ENCODE results near the gene SDHA. TPM values are rescaled to one million over a fixed set of nuclear protein-coding genes. Genes with fewer than 3 reads are reported as not detected.
"Not testable (repeated sequence)": the region's sequence is repeated elsewhere in the genome, so short reads cannot be mapped to it uniquely, and the experiment has no call there.

SDHA gene
- polyA plus RNA-seq, 3 donors: 55.0 to 98.0 (median 91.5) TPM

DNA sequence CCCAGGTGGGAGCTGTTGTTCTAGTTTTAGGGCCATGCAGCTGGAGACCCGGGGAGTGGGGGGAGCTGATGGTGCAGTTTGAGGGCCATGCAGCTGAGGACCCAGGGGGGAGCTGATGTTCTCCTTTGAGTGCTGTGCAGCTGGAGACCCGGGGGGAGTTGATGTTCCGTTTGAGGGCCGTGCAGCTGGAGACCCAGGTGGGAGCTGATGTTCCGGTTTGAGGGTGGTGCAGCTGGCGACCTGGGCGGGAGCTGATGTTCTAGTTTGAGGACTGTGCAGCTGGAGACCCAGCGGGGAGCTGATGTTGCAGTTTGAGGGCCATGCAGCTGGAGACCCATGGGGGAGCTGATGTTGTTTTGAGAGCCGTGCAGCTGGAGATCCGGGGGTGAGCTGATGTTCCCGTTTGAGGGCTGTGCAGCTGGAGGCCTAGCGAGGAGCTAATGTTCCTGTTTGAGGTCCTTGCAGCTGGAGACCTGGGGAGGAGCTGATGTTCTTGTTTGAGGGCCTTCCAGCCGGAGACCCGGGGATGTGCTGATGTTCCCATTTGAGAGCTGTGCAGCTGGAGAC lies 68.0 kb downstream of the SDHA start:
- H3K4me3 ChIP-seq (replicated peaks in 1 of 3; ENCODE audit: low read depth in 2 of 3, low read length in 3 of 3): no peak overlapping the region
- no peak overlapping the region for H3K27ac Mint-ChIP-seq
- WGBS (ENCODE audit: insufficient coverage): 92% methylated on average over 14 of the region's 14 CpGs
- H3K9me3 ChIP-seq (replicated peaks in 1 of 2; ENCODE audit: control insufficient read depth in 1 of 2, insufficient read depth in 1 of 2, low read length in 2 of 2): no peaks in the 10 kb centered on the region
- H3K9ac ChIP-seq (ENCODE audit: insufficient read depth, low read length, poor library complexity, severe bottlenecking): no peak overlapping the region
- H3K4me1 ChIP-seq (ENCODE audit: control insufficient read depth in 1 of 2, insufficient read depth in 2 of 2, low read length in 2 of 2): no peaks in the 10 kb centered on the region
- H3K79me2 ChIP-seq (ENCODE audit: insufficient read depth, low read length): peaks cover 57% of the 10 kb centered on the region
- H4K20me1 ChIP-seq (ENCODE audit: insufficient read depth, low read length): peaks cover 75% of the 10 kb centered on the region
- peaks cover 77 to 80% of the 10 kb centered on the region in 2 donors for H3K36me3 Mint-ChIP-seq
- H3K4me2 ChIP-seq (replicated peaks; ENCODE audit: extremely low read depth, low read length, poor library complexity, severe bottlenecking): no peak overlapping the region
- H3K27ac ChIP-seq (ENCODE audit: low read depth in 1 of 2, low read length in 2 of 2): no peak overlapping the region
- intact Hi-C loops (cut with micrococcal nuclease): no loop called here
- peaks cover 3% of the 10 kb centered on the region for H3K4me1 Mint-ChIP-seq
- H2AFZ ChIP-seq (ENCODE audit: insufficient read depth, low read depth, low read length, poor library complexity, severe bottlenecking): no peak overlapping the region
- no peak overlapping the region for H3K4me3 Mint-ChIP-seq
- peaks cover 40 to 64% of the 10 kb centered on the region in 2 donors for H3K36me3 ChIP-seq (replicated peaks in 1 of 2; ENCODE audit: control insufficient read depth in 1 of 2, insufficient read depth in 2 of 2, low read length in 2 of 2)
- H3K27me3 Mint-ChIP-seq (ENCODE audit: low read depth in 3 of 3): peaks cover 0 to 7% (median 2%) of the 10 kb centered on the region in 3 donors
- peaks cover 0 to 1% (median 0%) of the 10 kb centered on the region in 7 donors for H3K9me3 Mint-ChIP-seq
- no peaks in the 10 kb centered on the region for H3K27me3 ChIP-seq (ENCODE audit: control insufficient read depth in 2 of 2, insufficient read depth in 2 of 2, low read length in 2 of 2)
- TF ChIP-seq, protein P1, sequence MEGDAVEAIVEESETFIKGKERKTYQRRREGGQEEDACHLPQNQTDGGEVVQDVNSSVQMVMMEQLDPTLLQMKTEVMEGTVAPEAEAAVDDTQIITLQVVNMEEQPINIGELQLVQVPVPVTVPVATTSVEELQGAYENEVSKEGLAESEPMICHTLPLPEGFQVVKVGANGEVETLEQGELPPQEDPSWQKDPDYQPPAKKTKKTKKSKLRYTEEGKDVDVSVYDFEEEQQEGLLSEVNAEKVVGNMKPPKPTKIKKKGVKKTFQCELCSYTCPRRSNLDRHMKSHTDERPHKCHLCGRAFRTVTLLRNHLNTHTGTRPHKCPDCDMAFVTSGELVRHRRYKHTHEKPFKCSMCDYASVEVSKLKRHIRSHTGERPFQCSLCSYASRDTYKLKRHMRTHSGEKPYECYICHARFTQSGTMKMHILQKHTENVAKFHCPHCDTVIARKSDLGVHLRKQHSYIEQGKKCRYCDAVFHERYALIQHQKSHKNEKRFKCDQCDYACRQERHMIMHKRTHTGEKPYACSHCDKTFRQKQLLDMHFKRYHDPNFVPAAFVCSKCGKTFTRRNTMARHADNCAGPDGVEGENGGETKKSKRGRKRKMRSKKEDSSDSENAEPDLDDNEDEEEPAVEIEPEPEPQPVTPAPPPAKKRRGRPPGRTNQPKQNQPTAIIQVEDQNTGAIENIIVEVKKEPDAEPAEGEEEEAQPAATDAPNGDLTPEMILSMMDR (IDR thresholded peaks at IDR 0.05): no peak
- no peak for DNase-seq

DNA sequence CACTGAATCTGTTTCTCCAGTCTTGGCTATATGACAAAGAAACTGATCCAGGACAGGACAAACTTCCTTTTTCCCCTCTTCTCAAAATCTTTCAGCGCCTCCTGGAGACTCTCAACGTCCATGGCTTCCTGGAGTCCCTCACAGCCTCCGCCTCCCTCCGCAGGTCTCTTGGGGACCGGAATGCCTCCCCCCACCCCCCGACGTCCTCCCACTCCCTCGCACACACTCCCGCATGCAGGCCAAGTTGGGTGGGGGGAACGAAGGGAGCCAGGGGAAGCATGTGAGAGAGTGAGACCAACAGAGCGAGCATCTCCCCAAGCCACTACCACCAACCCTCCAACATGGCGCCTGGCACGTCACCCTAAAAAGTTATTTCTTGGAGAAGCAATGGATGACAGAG lies 72.1 kb downstream of the SDHA start:
- DNase-seq; H3K27ac ChIP-seq (ENCODE audit: low read depth in 1 of 2, low read length in 2 of 2); H3K27me3 ChIP-seq (ENCODE audit: control insufficient read depth in 2 of 2, insufficient read depth in 2 of 2, low read length in 2 of 2); H3K27me3 Mint-ChIP-seq (ENCODE audit: low read depth in 3 of 3); H3K4me2 ChIP-seq (replicated peaks; ENCODE audit: extremely low read depth, low read length, poor library complexity, severe bottlenecking); H3K4me3 Mint-ChIP-seq; H3K9ac ChIP-seq (ENCODE audit: insufficient read depth, low read length, poor library complexity, severe bottlenecking); H2AFZ ChIP-seq (ENCODE audit: insufficient read depth, low read depth, low read length, poor library complexity, severe bottlenecking); H3K4me3 ChIP-seq (replicated peaks in 1 of 3; ENCODE audit: low read depth in 2 of 3, low read length in 3 of 3); H3K4me1 Mint-ChIP-seq; intact Hi-C loops (cut with micrococcal nuclease); H3K4me1 ChIP-seq (ENCODE audit: control insufficient read depth in 1 of 2, insufficient read depth in 2 of 2, low read length in 2 of 2); H3K27ac Mint-ChIP-seq; H3K9me3 ChIP-seq (replicated peaks in 1 of 2; ENCODE audit: control insufficient read depth in 1 of 2, insufficient read depth in 1 of 2, low read length in 2 of 2): not testable (repeated sequence)
- H3K36me3 ChIP-seq (replicated peaks in 1 of 2; ENCODE audit: control insufficient read depth in 1 of 2, insufficient read depth in 2 of 2, low read length in 2 of 2): peaks cover 29 to 39% of the 10 kb centered on the region in 2 donors
- H3K79me2 ChIP-seq (ENCODE audit: insufficient read depth, low read length): peaks cover 19% of the 10 kb centered on the region
- WGBS (ENCODE audit: insufficient coverage): 80% methylated on average over 2 of the region's 13 CpGs
- Mint-ChIP-seq H3K9me3 (peaks cover 0 to 10% (median 7%) of the 10 kb centered on the region in 7 donors), H3K36me3 (peaks cover 59 to 64% of the 10 kb centered on the region in 2 donors)
- peaks cover 57% of the 10 kb centered on the region for H4K20me1 ChIP-seq (ENCODE audit: insufficient read depth, low read length)

DNA sequence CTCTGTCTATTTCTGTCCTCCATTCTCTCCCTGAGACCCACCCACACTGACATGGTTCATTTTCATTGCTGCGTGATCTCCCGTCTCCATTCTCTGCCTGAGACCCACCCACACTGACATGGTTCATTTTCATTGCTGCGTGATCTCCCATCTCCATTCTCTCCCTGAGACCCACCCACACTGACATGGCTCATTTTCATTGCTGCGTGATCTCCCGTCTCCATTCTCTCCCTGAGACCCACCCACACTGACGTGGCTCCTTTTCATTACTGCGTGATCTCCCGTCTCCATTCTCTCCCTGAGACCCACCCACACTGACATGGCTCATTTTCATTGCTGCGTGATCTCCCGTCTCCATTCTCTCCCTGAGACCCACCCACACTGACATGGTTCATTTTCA lies 73.2 kb downstream of the SDHA start:
- intact Hi-C loops (cut with micrococcal nuclease); H3K9me3 ChIP-seq (replicated peaks in 1 of 2; ENCODE audit: control insufficient read depth in 1 of 2, insufficient read depth in 1 of 2, low read length in 2 of 2); H3K4me1 Mint-ChIP-seq; H3K4me1 ChIP-seq (ENCODE audit: control insufficient read depth in 1 of 2, insufficient read depth in 2 of 2, low read length in 2 of 2); H3K27ac ChIP-seq (ENCODE audit: low read depth in 1 of 2, low read length in 2 of 2); H3K4me3 Mint-ChIP-seq; H3K9ac ChIP-seq (ENCODE audit: insufficient read depth, low read length, poor library complexity, severe bottlenecking); DNase-seq; H3K27me3 ChIP-seq (ENCODE audit: control insufficient read depth in 2 of 2, insufficient read depth in 2 of 2, low read length in 2 of 2); H3K27ac Mint-ChIP-seq; H2AFZ ChIP-seq (ENCODE audit: insufficient read depth, low read depth, low read length, poor library complexity, severe bottlenecking); H3K4me2 ChIP-seq (replicated peaks; ENCODE audit: extremely low read depth, low read length, poor library complexity, severe bottlenecking); H3K4me3 ChIP-seq (replicated peaks in 1 of 3; ENCODE audit: low read depth in 2 of 3, low read length in 3 of 3); H3K27me3 Mint-ChIP-seq (ENCODE audit: low read depth in 3 of 3); H3K79me2 ChIP-seq (ENCODE audit: insufficient read depth, low read length): not testable (repeated sequence)
- Mint-ChIP-seq H3K36me3 (peaks cover 50 to 53% of the 10 kb centered on the region in 2 donors), H3K9me3 (peaks cover 0 to 10% (median 7%) of the 10 kb centered on the region in 7 donors)
- Histone ChIP-seq H3K36me3 (replicated peaks in 1 of 2; ENCODE audit: control insufficient read depth in 1 of 2, insufficient read depth in 2 of 2, low read length in 2 of 2) (peaks cover 20 to 27% of the 10 kb centered on the region in 2 donors), H4K20me1 (ENCODE audit: insufficient read depth, low read length) (peaks cover 50% of the 10 kb centered on the region)
- 97% methylated on average over 6 of the region's 10 CpGs for whole genome bisulfite sequencing (ENCODE audit: insufficient coverage)

DNA sequence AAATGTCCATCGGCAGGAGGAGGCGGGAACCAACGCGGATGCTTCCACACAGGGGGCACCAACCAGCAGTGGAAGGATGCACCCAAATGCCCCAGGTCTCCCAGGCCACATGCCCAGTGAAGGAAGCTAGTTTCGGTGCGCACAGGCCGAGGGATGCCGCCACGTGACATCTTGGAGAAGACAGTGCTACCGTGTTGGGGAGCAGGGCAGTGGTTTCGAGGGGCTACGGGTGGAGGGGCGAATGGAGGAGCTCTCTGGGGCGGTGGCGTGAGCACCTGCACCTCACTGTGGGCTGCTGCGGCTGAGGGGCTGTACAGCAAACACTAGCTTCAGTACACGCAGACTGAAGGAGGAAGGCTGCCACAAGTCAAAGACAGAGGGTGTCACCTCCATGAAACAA lies 76.7 kb downstream of the SDHA start:
- H3K9ac ChIP-seq (ENCODE audit: insufficient read depth, low read length, poor library complexity, severe bottlenecking); H3K4me3 ChIP-seq (replicated peaks in 1 of 3; ENCODE audit: low read depth in 2 of 3, low read length in 3 of 3); H3K27ac ChIP-seq (ENCODE audit: low read depth in 1 of 2, low read length in 2 of 2); H3K27me3 ChIP-seq (ENCODE audit: control insufficient read depth in 2 of 2, insufficient read depth in 2 of 2, low read length in 2 of 2); H3K4me1 ChIP-seq (ENCODE audit: control insufficient read depth in 1 of 2, insufficient read depth in 2 of 2, low read length in 2 of 2); H3K4me3 Mint-ChIP-seq; H3K27me3 Mint-ChIP-seq (ENCODE audit: low read depth in 3 of 3); H3K4me2 ChIP-seq (replicated peaks; ENCODE audit: extremely low read depth, low read length, poor library complexity, severe bottlenecking); H3K9me3 ChIP-seq (replicated peaks in 1 of 2; ENCODE audit: control insufficient read depth in 1 of 2, insufficient read depth in 1 of 2, low read length in 2 of 2); H3K79me2 ChIP-seq (ENCODE audit: insufficient read depth, low read length); H2AFZ ChIP-seq (ENCODE audit: insufficient read depth, low read depth, low read length, poor library complexity, severe bottlenecking); intact Hi-C loops (cut with micrococcal nuclease); DNase-seq: not testable (repeated sequence)
- H3K4me1 Mint-ChIP-seq: peaks cover 15% of the 10 kb centered on the region
- Histone ChIP-seq H3K36me3 (replicated peaks in 1 of 2; ENCODE audit: control insufficient read depth in 1 of 2, insufficient read depth in 2 of 2, low read length in 2 of 2) (peaks cover 10 to 17% of the 10 kb centered on the region in 2 donors), H4K20me1 (ENCODE audit: insufficient read depth, low read length) (peaks cover 50% of the 10 kb centered on the region)
- WGBS (ENCODE audit: insufficient coverage): 95% methylated on average over 12 of the region's 17 CpGs
- H3K9me3 Mint-ChIP-seq: peaks cover 0 to 10% (median 8%) of the 10 kb centered on the region in 7 donors
- H3K36me3 Mint-ChIP-seq: peaks cover 34 to 35% of the 10 kb centered on the region in 2 donors
- peak overlapping the region in 1 of 7 donors; percentile 55 for H3K27ac Mint-ChIP-seq

All from CD14-positive monocyte (primary cell).